IPS DF 19.7 (cell line): Measurements from ENCODE around the gene ZNF563.
"Not testable (repeated sequence)": the region's sequence is repeated elsewhere in the genome, so short reads cannot be mapped to it uniquely, and the experiment has no call there.

Experiments used
- DNase-seq: peaks from one replicate; pipeline ENCODE4 v3.0.0-alpha.2; 2013; ENCODE audit warnings: low read depth, low spot score

Gene ZNF563

DNA sequence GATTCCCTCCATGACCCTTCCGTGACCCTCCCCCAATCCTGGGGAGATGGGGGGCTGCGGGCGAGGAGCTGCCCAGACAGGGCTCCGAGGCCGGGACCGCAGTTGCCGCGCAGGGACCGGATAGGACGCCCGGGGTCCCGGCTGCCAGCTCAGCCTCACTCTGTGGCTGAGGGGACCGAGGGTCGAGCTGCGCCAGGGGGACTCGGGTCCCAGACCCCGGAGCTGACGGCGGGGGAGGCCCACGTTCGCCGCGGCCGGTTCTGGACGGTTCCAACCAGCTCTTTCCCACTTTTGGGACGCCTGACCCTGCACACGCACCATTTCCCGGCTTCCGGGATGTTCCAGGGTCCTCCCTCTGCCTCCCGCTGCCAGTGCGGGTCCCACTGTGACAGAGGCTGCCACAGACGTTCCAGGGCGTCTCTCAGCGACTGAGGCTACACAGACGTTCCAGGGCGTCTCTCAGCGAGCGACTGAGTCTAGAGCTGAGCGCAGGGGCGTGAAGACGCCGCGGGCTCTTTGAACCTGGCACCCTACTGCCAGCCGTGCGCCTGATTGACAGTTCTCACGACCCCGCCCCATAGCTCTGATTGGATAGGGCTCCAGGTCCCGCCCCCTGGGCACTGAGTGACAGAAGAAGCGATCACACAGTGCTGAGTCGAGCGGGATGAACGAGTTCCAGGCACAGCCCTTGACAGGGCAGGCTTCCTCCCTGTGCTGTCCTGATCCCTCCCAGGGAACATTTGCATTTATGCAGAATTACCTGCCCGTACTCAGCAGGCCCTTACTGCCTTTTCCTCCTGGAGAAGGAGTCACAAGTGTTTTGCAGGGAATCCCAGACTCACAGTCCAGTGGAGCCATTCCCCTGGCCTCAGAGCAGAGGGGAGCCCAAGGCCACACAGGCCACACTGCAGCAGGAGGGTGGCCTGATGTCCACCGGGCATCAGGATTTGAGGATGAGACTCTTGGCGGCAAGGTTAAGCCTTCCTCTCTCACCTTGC is at the start of gene ZNF563:
Gene ZNF563, minus strand, starts transcription at position 472 of the 998 bp plus-strand sequence. Its CDS starts 151 bp downstream, at position 321.
- DNase-seq: peak; percentile 92

DNA sequence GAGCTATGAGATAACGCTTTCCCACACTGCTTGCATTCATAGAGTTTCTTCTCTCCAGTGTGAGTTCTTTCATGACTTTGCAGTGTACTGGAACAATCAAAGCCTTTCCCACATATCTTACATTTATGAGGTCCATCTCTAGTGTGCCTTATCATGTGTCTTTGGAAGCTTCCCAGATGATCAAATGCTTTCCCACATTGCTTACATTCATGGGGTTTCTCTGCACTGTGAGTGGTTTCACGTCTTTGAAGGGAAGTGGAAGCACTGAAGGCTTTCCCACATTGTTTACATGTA is 47.0 kb upstream of the ZNF563 start:
- no peak for DNase-seq

DNA sequence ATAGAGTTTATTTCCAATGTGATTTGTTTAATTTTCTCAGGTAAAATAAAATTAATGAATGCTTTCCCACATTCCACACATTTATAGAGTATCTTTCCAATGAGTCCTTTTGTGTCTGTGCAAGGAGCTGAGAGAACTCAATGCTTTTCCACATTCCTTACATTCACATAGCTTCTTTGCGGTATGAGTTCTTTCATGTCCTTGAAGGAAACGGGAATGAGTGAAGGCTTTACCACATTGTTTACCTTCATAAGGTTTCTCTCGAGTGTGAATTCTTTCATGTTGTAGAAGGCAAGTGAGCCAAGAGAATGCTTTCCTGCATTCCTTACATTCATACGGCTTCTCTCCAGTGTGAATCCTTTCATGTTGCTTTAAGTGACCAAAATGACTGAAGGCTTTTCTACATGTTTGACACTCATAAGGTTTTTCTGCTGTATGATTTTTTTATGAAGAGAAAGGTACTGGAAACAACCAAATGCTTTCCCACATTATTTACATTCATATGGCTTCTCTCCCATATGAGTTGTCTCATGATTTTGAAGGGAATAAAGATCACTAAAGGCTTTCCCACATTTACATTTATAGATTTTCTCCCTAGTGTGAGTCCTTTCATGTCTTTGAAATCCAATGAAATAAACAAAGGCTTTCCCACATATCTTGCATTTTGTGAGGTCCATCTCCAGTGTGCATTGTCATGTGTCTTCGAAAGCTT is 46.5 kb upstream of the ZNF563 start:
- no peak for DNase-seq

DNA sequence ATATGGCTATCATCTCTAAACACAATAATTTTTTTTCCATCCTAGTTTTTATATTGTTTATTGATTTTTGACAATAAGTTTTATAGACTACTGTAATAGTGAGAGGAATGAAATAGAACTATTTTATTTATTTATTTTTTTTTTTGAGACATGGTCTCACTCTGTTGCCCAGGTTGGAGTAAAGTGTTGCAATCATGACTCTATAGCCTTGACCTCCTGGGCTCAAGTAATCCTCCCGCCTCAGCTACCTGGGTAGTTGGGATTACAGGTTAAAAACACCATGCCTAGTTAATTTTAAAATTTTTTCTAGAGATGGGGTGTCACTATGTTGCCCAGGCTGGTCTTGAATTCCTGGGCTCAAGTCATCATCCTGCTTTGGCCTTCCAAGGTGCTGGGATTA is 40.6 kb upstream of the ZNF563 start:
- DNase-seq: no peak

DNA sequence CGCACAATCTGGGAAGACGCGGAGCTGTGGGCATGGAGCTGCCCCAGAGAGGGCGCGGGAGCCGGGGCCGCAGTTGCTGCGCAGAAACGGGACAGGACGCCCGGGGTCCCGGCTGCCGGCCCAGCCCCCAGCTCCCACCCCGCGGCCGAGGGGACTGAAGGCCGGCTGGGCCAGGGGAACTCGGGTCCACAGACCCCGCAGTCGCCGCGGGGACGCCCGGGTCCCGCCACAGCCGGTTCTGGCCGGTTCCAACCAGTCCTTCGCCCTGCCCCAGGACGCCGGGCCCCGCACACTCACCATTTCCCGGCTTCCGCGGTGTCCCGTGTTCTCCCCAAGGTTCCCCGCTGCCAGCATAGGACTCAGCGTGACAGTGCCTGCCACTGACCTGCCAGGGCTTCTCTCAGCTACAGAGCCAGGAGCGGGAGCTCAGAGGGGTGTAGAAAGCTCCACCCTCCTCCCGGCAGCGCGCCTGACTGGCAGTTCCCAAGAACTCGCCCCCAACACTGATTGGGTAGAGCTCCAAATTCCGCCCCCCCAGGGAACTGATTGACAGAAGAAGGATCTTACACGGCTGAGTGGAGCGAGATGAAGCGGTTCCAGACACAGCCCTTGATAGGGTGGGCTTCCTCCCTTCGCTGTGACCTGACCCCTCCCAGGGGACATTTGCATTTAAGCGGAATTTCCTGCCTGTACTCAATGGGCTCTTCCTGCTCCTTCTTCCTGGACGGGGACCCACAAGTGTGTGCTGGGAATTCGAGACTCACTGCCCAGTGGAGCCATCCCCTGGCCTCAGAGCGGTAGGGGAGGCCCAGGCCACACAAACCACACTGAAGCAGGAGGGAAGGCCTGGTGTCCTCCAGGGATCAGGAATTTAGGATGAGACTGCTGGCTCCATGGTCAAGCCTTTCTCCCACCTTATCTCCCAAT is 32.1 kb upstream of the ZNF563 start, which contains the start of gene ZNF442:
Gene ZNF442, minus strand, starts transcription at position 448 of the 927 bp plus-strand sequence. CDS start 2,052 bp downstream, outside the sequence.
- DNase-seq: peak; percentile 99

DNA sequence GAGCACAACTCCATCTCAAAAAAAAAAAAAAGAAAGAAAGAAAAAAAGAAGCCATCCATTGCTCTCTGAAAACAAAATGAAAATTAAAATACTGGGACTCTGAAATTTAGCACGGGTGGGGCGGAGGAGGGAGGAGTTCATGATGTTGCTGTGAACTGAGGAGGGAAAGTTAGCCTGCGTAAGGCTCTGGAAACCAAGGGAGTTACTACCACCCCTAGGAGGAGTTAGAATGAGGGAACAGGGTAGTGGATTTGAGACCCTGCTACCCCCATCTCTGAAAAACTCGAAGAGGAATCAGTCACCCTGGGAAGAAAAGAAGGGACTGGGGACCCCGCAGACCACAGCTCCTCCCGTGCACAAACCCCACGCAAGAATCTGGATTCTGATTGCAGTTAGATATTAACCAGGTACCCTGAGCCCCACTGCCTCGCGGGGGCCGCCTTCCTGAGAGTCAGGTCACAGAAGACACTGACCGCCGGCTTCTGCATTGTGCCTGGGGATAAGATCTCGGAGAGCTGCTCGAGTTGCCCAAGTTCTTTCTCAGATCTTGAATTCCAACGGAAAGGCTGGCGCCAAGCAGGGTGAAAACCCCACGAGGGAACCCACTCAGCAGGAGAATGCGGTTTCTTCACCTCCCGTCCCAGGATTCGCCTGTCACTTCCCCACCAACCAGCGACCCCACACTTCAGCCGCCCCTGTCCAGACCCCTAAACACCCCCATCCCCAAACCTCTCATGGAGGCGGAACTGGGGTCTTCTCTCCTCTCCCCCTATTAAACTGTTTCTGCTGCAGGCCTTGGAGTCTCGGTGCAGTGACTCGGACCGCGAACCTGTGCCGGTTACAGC is 31.2 kb upstream of the ZNF563 start:
- no peak for DNase-seq

DNA sequence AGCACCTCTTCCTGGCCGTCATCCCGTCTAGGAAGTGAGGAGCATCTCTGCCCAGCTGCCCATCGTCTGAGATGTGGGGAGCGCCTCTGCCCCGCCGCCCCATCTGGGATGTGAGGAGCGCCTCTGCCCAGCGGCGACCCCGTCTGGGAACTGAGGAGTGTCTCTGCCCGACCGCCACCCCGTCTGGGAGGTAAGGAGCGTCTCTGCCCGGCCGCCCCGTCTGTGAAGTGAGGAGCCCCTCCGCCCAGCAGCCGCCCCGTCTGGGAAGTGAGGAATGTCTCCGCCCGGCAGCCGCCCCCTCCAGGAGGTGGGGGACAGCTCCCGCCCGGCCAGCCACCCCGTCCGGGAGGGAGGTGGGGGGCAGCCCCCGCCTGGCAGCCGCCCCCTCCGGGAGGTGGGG is 28.8 kb upstream of the ZNF563 start:
- DNase-seq: not testable (repeated sequence)

DNA sequence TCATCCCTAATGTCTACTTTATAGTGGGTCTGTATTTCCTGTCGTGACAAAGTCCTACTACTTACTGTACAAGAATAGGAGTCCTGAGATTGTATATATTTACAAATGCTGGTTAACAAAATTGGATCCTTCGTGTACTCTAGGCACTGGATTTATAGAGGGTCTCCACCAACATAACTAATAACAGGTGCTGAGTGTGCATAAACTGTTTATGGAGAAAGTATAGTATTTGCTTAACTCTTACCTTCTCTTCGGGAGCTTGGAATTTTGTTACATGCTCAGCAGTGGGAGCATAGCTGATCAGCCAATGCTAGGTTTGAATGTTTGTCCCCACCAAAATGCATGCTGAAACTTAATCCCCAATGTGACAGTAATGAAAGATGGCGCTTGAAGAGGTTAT is 19.9 kb upstream of the ZNF563 start:
- DNase-seq: no peak

DNA sequence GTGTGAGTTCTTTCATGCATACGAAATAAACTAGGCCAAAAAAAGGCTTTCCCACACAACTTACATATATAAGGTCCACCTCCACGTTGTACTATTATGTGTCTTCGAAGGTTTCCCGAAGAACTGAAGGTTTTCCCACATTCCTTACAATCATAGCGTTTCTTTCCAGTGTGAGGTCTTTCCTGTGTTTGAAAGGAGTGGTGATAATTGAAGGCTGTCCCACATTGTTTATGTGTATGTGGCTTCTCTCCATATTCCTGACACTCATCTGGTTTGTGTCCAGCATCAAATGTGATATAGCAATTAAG is 17.4 kb upstream of the ZNF563 start:
- DNase-seq: no peak

DNA sequence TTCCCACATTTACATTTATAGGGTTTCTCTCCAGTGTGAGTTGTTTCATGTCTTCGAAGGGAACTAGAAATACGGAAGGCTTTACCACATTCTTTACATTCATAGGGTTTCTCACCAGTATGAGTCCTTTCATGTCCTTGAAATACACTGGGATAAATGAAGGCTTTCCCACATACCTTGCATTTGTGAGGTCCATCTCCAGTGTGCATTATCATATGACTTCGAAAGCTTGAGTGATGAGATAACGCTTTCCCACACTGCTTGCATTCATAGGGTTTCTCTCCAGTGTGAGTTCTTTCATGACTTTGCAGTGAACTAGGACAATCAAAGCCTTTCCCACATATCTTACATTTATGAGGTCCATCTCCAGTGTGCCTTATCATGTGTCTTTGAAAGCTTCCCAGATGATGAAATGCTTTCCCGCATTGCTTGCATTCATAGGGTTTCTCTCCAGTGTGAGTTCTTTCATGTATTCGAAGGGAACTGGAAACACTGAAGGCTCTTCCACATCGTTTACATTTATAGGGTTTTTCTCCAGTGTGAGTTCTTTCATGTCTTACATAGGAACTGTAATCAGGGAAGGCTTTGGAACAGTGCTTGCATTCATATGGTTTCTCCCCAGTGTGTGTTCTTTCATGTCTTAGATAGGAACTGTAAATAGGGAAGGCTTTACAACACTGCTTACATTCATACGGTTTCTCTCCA is 16.9 kb upstream of the ZNF563 start:
- no peak for DNase-seq

DNA sequence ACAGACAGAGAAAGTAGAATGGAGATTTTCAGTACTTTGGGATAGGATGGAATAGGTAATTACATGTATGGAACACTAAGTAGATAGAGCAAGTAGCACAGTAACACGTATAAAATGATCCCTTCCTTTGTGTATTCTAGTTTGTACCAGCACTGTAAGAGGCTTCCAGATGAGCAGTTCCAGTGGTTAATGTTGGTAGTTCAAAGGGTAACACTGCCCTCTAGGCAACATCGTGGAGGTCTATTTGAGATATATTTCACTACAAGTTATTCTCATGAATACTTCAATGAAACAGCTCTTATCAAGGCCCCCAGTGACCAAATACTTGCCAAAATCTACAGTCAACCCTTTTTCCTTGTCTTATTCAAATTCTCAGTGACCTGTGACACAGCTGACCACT is 13.5 kb upstream of the ZNF563 start:
- DNase-seq: no peak

DNA sequence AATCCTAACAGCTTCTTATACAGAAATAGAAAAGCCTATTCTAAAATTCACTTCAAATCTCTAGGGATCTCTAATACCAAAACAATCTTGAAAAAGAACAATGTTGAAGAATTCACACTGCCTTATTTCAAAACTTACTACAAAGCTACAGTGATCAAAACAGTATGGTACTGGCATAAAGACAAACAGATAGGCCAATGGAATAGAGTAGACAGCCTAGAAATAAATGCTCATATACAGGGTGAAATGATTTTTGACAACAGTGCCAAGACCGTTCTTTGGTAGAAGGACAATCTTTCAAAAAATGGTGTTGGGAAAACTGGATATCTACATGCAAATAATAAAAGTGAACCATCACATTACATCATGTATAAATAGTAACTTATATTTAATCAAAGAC is 11.8 kb upstream of the ZNF563 start:
- DNase-seq: no peak

DNA sequence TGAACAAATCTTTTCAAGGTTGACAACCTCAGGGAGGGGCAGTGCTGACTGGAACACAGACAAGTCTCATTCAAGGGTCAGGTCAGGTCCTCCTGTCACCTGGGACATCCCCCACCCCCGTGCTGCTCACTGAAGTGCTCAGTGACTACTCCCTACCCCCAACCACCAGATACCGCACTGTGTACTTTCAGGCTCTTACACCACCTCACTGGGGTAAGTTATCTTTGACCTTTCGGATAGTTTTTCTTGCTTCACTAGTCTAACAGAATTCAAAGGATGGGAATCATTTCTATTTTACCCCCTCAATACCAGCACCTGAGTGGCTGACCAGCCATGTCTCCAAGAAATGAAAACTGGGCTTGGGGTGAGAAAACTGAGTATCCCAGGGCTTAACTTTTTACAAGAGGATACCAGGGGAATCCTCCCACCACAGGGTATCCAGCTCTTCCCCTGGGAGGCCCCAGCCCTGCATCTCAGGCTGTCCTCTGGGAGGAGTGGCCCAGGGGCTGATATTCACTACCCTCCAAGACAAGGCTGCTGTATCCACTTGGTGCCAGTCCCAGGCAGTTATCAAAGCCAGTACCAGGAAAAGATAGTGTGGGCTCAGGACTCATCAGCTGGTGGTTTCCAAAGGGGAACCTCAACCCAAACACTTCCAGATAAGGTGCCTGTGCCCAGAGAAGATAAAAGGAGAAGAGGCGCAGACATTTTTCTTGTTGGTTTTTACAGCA is 2.1 kb downstream of the ZNF563 start:
- no peak for DNase-seq

DNA sequence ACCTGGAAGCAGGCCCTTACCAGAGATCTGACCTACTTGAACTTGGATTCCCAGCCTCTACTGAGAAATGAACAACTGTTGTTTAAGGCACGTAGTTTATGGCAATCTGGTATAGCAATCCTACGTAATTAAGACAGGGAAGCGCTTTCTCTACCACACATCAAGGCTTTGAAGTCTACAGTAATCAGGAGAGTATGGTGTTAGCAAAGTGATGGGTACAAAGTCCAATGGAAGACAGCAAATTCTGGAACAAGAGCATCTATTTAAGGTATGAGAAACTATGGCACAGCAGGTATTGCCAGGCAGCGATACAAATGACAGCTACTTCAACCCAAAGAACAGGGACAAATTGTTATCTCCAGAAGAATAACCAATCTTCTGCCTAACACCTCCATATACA is 3.1 kb downstream of the ZNF563 start:
- no peak for DNase-seq

DNA sequence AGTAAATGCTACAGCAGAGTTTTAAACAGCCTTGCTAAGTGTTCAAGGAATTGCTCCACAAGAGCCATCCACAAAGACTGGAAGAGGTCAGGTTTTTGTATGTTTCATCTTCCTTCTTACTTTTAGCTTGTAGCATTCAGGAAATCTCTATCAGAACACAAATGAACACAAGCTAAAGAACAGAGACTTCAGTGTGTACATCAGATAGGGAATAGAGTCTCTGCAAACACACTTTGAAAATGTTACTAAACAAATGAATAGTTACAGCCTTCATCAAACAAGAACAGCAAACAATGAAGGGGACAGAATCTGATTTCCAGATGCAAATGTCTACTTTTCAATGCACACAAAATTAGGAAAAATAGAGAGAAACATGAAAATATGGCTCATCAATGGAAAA is 7.7 kb downstream of the ZNF563 start:
- no peak for DNase-seq

DNA sequence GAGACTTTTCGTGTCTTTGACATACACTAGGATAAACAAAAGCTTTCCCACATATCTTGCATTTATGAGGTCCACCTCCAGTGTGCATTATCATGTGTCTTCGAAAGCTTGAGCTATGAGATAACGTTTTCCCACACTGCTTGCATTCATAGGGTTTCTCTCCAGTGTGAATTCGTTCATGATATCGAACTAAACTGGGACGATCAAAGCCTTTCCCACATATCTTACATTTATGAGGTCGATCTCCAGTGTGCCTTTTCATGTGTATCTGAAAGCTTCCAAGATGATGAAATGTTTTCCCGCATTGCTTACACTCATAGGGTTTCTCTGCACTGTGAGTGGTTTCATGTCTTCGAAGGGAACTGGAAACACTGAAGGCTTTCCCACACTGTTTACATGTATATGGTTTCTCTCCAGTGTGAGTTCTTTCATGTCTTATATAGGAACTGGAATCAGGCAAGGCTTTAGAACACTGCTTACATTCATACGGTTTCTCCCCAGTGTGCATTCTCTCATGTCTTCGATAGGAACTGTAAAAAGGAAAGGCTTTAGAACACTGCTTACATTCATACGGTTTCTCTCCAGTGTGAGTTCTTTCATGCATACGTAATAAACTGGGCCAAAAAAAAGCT is 14.5 kb downstream of the ZNF563 start:
- no peak for DNase-seq

DNA sequence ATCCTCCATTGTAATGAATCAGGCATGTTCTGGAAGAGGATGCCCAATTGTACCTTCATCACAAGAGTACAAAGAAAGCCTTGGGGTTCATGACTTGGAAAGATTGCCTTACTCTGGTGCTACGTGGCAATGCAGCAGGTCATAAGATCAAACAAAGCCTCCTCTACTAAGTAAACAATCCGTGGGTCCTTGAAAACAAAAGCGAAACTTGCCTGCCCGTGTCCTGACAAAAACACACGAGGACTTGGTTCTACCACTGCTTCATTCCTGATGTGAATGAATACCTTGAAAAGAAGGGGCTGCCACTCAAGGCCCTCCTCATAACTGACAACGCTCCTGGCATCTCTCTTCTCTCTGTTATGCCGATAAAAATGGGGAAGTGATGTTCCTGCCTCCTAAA is 18.9 kb downstream of the ZNF563 start:
- no peak for DNase-seq

DNA sequence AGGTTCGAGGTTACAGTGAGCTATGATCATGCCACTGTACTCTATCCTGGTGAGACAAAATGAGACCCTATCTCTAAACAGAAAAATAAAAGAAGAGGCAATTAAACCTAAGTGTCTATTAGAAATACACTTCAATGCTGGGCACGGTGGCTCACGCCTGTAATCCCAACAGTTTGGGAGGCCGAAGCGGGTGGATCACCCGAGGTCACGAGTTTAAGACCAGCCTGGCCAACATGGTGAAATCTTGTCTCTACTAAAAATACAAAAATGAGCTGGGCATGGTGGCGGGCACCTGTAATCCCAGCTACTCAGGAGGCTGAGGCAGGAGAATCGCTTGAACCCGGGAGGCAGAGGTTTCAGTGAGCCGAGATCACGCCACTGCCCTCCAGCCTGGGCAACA is 24.5 kb downstream of the ZNF563 start:
- DNase-seq: not testable (repeated sequence)

DNA sequence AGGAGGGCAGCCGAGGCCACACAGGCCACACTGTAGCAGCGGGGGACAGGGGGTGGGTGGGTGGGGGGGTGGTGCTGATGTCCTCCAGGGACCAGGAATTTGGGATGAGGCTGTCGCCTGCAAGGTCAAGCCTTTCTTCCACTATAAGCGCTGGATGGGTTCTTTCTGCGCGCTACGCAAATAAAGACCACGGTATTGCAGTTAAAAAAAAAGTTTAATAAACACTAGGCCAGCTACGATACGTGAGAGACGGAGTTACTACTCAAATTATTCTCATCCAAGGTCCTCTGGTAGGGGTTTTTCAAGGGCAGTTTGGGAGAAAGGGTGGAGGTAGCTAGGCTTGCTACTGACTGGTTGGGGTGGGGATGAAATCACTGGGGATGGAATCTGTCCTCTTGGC is 38.2 kb downstream of the ZNF563 start:
- no peak for DNase-seq
